NCI-H2107 (cell line): ENCODE measurements around the gene TSN.
A peak's percentile ranks its signal among the peaks of the same experiment; 100 is the strongest.
"Not testable (repeated sequence)": the region's sequence is repeated elsewhere in the genome, so short reads cannot be mapped to it uniquely, and the experiment has no call there.

Experiments
- DNase-seq: peaks from one replicate; lab custom pipeline; 2025; lab: John Stamatoyannopoulos, UW

Gene TSN

GRCh38 chr2:121803503-121803902 lies 48.1 kb downstream of the TSN start:
- DNase-seq = no peak

- DNase-seq = peak; percentile 61
Observed at GRCh38 chr2:121804340-121804739, 48.9 kb downstream of the TSN start.

- no peak for DNase-seq
Observed at GRCh38 chr2:121804997-121805765, 49.7 kb downstream of the TSN start.

- DNase-seq = no peak
Observed at GRCh38 chr2:121805766-121806143, 50.3 kb downstream of the TSN start.

- not testable (repeated sequence) for DNase-seq
Observed at GRCh38 chr2:121807771-121808170, 52.3 kb downstream of the TSN start.

- DNase-seq = no peak
Observed at GRCh38 chr2:121809607-121810006, 54.2 kb downstream of the TSN start.

- DNase-seq = peak; percentile 39
Observed at GRCh38 chr2:121810959-121811853, 55.8 kb downstream of the TSN start.

- DNase-seq = not testable (repeated sequence)
Observed at GRCh38 chr2:121813083-121813482, 57.6 kb downstream of the TSN start.

GRCh38 chr2:121815216-121815615 lies 59.8 kb downstream of the TSN start:
- no peak for DNase-seq

- DNase-seq = no peak
Observed at GRCh38 chr2:121816797-121817196, 61.3 kb downstream of the TSN start.

GRCh38 chr2:121817304-121817703 lies 61.9 kb downstream of the TSN start:
- not testable (repeated sequence) for DNase-seq
